ENCODE data around the gene ATP2A3.

ATP2A3 gene

DNA sequence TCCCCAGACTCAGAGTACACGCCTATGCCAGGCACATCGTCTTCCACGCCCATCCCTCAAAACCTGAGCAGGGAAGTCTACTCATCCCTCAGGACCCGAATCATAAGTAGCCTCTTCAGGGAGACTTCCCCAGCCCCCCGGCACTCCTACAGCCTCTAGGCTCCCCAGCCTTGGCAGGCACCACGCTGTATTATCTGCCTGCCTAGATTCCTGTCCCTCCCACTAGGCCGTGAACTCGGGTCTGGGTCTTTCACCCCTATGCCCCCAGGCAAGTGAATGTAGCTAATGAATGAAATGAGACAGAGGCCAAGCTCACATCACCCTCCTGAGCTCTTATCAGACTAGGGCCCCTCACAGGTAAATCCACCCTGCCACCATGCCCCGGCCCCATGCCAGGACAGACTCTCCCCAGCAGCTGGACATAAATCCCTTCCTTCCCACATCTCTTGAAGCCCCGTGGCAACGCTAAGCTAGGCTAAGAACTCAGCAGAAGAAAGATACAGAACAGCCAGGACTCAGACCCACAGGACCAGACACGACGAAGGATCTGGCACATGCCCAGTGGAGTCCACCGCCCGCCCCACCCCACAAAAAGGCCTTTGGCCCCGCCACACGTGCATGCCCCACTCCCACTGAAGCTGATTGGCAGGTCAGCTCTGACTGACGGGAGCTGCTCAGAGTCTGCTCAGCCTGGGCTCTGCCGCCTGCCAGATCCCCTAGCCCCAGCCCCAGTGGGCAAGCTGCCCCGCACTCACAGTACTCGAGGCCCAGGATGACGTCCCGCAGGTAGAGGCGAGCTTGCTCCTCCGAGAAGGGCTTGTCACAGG lies 84.4 kb downstream of the ATP2A3 start:
- no peak overlapping the region for H3K4me3 ChIP-seq (replicated peaks; ENCODE audit: low read depth, low read length)
- TF ChIP-seq, protein P1, sequence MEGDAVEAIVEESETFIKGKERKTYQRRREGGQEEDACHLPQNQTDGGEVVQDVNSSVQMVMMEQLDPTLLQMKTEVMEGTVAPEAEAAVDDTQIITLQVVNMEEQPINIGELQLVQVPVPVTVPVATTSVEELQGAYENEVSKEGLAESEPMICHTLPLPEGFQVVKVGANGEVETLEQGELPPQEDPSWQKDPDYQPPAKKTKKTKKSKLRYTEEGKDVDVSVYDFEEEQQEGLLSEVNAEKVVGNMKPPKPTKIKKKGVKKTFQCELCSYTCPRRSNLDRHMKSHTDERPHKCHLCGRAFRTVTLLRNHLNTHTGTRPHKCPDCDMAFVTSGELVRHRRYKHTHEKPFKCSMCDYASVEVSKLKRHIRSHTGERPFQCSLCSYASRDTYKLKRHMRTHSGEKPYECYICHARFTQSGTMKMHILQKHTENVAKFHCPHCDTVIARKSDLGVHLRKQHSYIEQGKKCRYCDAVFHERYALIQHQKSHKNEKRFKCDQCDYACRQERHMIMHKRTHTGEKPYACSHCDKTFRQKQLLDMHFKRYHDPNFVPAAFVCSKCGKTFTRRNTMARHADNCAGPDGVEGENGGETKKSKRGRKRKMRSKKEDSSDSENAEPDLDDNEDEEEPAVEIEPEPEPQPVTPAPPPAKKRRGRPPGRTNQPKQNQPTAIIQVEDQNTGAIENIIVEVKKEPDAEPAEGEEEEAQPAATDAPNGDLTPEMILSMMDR (IDR thresholded peaks at IDR 0.05; ENCODE audit: low read length, missing control alignments) = no peak
- no peak for DNase-seq (ENCODE audit: low read depth)

DNA sequence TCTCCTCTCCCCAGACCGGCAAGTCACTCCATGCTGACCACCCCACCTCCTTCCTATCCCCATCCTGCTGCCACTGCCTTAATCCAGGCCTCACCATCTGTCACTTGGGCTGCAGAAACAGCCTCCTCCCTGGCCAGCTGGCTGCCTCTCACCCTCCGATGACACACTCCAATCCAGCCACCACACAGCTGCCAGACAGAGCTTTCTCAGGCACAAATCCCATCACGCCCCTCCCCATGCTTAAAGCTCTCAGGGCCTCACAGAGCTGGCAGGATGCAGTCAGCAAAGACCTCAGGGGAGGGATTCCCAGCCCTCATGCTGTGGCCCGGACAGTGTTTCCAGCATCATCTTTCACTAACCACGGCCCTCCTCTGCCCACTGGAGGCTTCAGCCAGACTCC lies 85.1 kb downstream of the ATP2A3 start:
- TF ChIP-seq, protein P1 (IDR thresholded peaks at IDR 0.05; ENCODE audit: low read length, missing control alignments) = no peak
- DNase-seq (ENCODE audit: low read depth) = peak; percentile 45
- H3K4me3 ChIP-seq (replicated peaks; ENCODE audit: low read depth, low read length) = no peak overlapping the region

DNA sequence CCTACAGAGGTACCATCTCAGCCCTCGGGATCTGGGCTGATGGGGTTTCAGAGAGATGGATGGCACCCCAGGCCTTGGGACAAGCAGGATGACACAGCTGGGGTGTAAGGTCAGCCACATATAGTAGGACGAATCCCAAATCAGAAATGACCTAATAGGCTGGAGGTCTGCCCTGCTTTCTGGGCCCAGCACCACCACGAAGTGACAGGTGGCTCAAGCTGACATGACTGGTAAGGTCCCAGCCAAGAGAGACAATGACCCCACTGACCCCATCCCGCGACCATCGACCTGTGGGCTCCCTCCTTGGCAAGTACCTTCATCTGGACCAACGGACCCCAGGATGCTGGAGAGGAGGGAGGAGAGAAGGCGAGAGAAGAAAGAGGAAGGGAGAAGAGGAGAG lies 87.0 kb downstream of the ATP2A3 start:
- TF ChIP-seq, protein P1 (IDR thresholded peaks at IDR 0.05; ENCODE audit: low read length, missing control alignments) = no peak
- no peak overlapping the region for H3K4me3 ChIP-seq (replicated peaks; ENCODE audit: low read depth, low read length)
- DNase-seq (ENCODE audit: low read depth) = no peak

DNA sequence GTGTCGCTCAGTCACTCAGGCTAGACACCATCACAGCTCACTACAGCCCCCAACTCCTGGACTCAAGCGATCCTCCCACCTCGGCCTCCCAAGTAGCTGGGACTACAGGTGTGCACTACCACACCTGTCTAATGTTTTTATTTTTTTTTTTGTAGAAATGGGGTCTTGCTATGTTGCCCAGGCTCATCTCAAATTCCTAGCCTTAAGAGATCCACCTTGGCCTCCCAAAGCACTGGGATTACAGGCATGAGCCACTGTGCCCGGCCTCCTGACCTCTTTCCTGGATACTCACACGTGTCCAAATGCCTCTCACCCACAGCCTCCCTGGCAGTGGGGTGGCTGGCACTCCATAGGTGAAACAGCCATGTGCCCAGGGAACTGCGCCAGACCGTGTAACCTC lies 88.9 kb downstream of the ATP2A3 start:
- no peak for DNase-seq (ENCODE audit: low read depth)
- TF ChIP-seq, protein P1 (IDR thresholded peaks at IDR 0.05; ENCODE audit: low read length, missing control alignments) = no peak
- H3K4me3 ChIP-seq (replicated peaks; ENCODE audit: low read depth, low read length) = no peak overlapping the region
